ENCODE results near the gene ACCS.

ACCS gene

GRCh38 chr11:44028816-44029506, 37.1 kb upstream of the ACCS start:
- H3K36me3 ChIP-seq (ENCODE audit: control insufficient read depth in 5 of 5, insufficient read depth in 5 of 5, low read length in 5 of 5) = no peaks in the 10 kb centered on the region
- peaks cover 0 to 21% (median 6%) of the 10 kb centered on the region in 5 donors for H3K27me3 ChIP-seq (ENCODE audit: control insufficient read depth in 5 of 5, insufficient read depth in 4 of 5, low read length in 5 of 5)
- peaks cover 0 to 5% (median 0%) of the 10 kb centered on the region in 5 donors for H3K9me3 ChIP-seq (ENCODE audit: control insufficient read depth in 5 of 5, low read length in 5 of 5)
- H3K4me1 ChIP-seq (ENCODE audit: control insufficient read depth in 5 of 5, insufficient read depth in 5 of 5, low read length in 5 of 5) = peaks cover 3 to 28% (median 20%) of the 10 kb centered on the region in 5 donors
- H3K9ac ChIP-seq (ENCODE audit: low read length in 5 of 5) = no peak overlapping the region
- no peak overlapping the region for H3K4me3 ChIP-seq (ENCODE audit: low read depth in 1 of 5, low read length in 5 of 5)
- no peak overlapping the region for H3K27ac ChIP-seq (ENCODE audit: low read depth, low read length)

- no peak overlapping the region for H3K9ac ChIP-seq (ENCODE audit: low read length in 5 of 5)
- H3K36me3 ChIP-seq (ENCODE audit: control insufficient read depth in 5 of 5, insufficient read depth in 5 of 5, low read length in 5 of 5) = no peaks in the 10 kb centered on the region
- no peak overlapping the region for H3K27ac ChIP-seq (ENCODE audit: low read depth, low read length)
- H3K4me3 ChIP-seq (ENCODE audit: low read depth in 1 of 5, low read length in 5 of 5) = no peak overlapping the region
- H3K27me3 ChIP-seq (ENCODE audit: control insufficient read depth in 5 of 5, insufficient read depth in 4 of 5, low read length in 5 of 5) = peaks cover 0 to 21% (median 6%) of the 10 kb centered on the region in 5 donors
- H3K4me1 ChIP-seq (ENCODE audit: control insufficient read depth in 5 of 5, insufficient read depth in 5 of 5, low read length in 5 of 5) = peaks cover 3 to 28% (median 20%) of the 10 kb centered on the region in 5 donors
- peaks cover 0 to 5% (median 0%) of the 10 kb centered on the region in 5 donors for H3K9me3 ChIP-seq (ENCODE audit: control insufficient read depth in 5 of 5, low read length in 5 of 5)
Observed at GRCh38 chr11:44029507-44029845, 36.6 kb upstream of the ACCS start.

GRCh38 chr11:44029977-44030911, 35.8 kb upstream of the ACCS start:
- no peaks in the 10 kb centered on the region for H3K36me3 ChIP-seq (ENCODE audit: control insufficient read depth in 5 of 5, insufficient read depth in 5 of 5, low read length in 5 of 5)
- peaks cover 3 to 32% (median 20%) of the 10 kb centered on the region in 5 donors for H3K4me1 ChIP-seq (ENCODE audit: control insufficient read depth in 5 of 5, insufficient read depth in 5 of 5, low read length in 5 of 5)
- peaks cover 0 to 21% (median 6%) of the 10 kb centered on the region in 5 donors for H3K27me3 ChIP-seq (ENCODE audit: control insufficient read depth in 5 of 5, insufficient read depth in 4 of 5, low read length in 5 of 5)
- peaks cover 0 to 5% (median 0%) of the 10 kb centered on the region in 5 donors for H3K9me3 ChIP-seq (ENCODE audit: control insufficient read depth in 5 of 5, low read length in 5 of 5)
- peak overlapping the region in 1 of 5 donors; percentile 8 for H3K4me3 ChIP-seq (ENCODE audit: low read depth in 1 of 5, low read length in 5 of 5)
- peak overlapping the region; percentile 79 for H3K27ac ChIP-seq (ENCODE audit: low read depth, low read length)
- H3K9ac ChIP-seq (ENCODE audit: low read length in 5 of 5) = peak overlapping the region in 1 of 5 donors; percentile 38

GRCh38 chr11:44030996-44031395, 35.1 kb upstream of the ACCS start:
- Histone ChIP-seq H3K4me1 (ENCODE audit: control insufficient read depth in 5 of 5, insufficient read depth in 5 of 5, low read length in 5 of 5) (peaks cover 3 to 32% (median 20%) of the 10 kb centered on the region in 5 donors), H3K27ac (ENCODE audit: low read depth, low read length) (peak overlapping the region; percentile 79)

GRCh38 chr11:44031549-44031948, 34.5 kb upstream of the ACCS start:
- H3K27me3 ChIP-seq (ENCODE audit: control insufficient read depth in 5 of 5, insufficient read depth in 4 of 5, low read length in 5 of 5) = peaks cover 0 to 21% (median 6%) of the 10 kb centered on the region in 5 donors
- peaks cover 3 to 32% (median 20%) of the 10 kb centered on the region in 5 donors for H3K4me1 ChIP-seq (ENCODE audit: control insufficient read depth in 5 of 5, insufficient read depth in 5 of 5, low read length in 5 of 5)
- H3K27ac ChIP-seq (ENCODE audit: low read depth, low read length) = peak overlapping the region; percentile 79
- peak overlapping the region in 1 of 5 donors; percentile 38 for H3K9ac ChIP-seq (ENCODE audit: low read length in 5 of 5)
- no peaks in the 10 kb centered on the region for H3K9me3 ChIP-seq (ENCODE audit: control insufficient read depth in 5 of 5, low read length in 5 of 5)
- no peak overlapping the region for H3K4me3 ChIP-seq (ENCODE audit: low read depth in 1 of 5, low read length in 5 of 5)
- H3K36me3 ChIP-seq (ENCODE audit: control insufficient read depth in 5 of 5, insufficient read depth in 5 of 5, low read length in 5 of 5) = no peaks in the 10 kb centered on the region

More at GRCh38 chr11:44030996-44031395, 35.1 kb upstream of the ACCS start:
- Histone ChIP-seq H3K4me3 (ENCODE audit: low read depth in 1 of 5, low read length in 5 of 5) (peak overlapping the region in 1 of 5 donors; percentile 8), H3K9ac (ENCODE audit: low read length in 5 of 5) (peak overlapping the region in 2 of 5 donors; percentile 24 to 38), H3K9me3 (ENCODE audit: control insufficient read depth in 5 of 5, low read length in 5 of 5) (peaks cover 0 to 2% (median 0%) of the 10 kb centered on the region in 5 donors), H3K36me3 (ENCODE audit: control insufficient read depth in 5 of 5, insufficient read depth in 5 of 5, low read length in 5 of 5) (no peaks in the 10 kb centered on the region), H3K27me3 (ENCODE audit: control insufficient read depth in 5 of 5, insufficient read depth in 4 of 5, low read length in 5 of 5) (peaks cover 0 to 21% (median 6%) of the 10 kb centered on the region in 5 donors)

- no peaks in the 10 kb centered on the region for H3K36me3 ChIP-seq (ENCODE audit: control insufficient read depth in 5 of 5, insufficient read depth in 5 of 5, low read length in 5 of 5)
- H3K9ac ChIP-seq (ENCODE audit: low read length in 5 of 5) = peak overlapping the region in 1 of 5 donors; percentile 73
- H3K4me1 ChIP-seq (ENCODE audit: control insufficient read depth in 5 of 5, insufficient read depth in 5 of 5, low read length in 5 of 5) = peaks cover 3 to 39% (median 21%) of the 10 kb centered on the region in 5 donors
- H3K9me3 ChIP-seq (ENCODE audit: control insufficient read depth in 5 of 5, low read length in 5 of 5) = no peaks in the 10 kb centered on the region
- peaks cover 0 to 21% (median 6%) of the 10 kb centered on the region in 5 donors for H3K27me3 ChIP-seq (ENCODE audit: control insufficient read depth in 5 of 5, insufficient read depth in 4 of 5, low read length in 5 of 5)
- H3K27ac ChIP-seq (ENCODE audit: low read depth, low read length) = peak overlapping the region; percentile 79
- H3K4me3 ChIP-seq (ENCODE audit: low read depth in 1 of 5, low read length in 5 of 5) = no peak overlapping the region
Observed at GRCh38 chr11:44032299-44033085, 33.6 kb upstream of the ACCS start.

GRCh38 chr11:44033411-44033850, 32.6 kb upstream of the ACCS start:
- peaks cover 0 to 21% (median 6%) of the 10 kb centered on the region in 5 donors for H3K27me3 ChIP-seq (ENCODE audit: control insufficient read depth in 5 of 5, insufficient read depth in 4 of 5, low read length in 5 of 5)
- H3K4me1 ChIP-seq (ENCODE audit: control insufficient read depth in 5 of 5, insufficient read depth in 5 of 5, low read length in 5 of 5) = peaks cover 3 to 39% (median 21%) of the 10 kb centered on the region in 5 donors
- H3K9ac ChIP-seq (ENCODE audit: low read length in 5 of 5) = no peak overlapping the region
- H3K36me3 ChIP-seq (ENCODE audit: control insufficient read depth in 5 of 5, insufficient read depth in 5 of 5, low read length in 5 of 5) = no peaks in the 10 kb centered on the region
- H3K27ac ChIP-seq (ENCODE audit: low read depth, low read length) = peak overlapping the region; percentile 79
- H3K9me3 ChIP-seq (ENCODE audit: control insufficient read depth in 5 of 5, low read length in 5 of 5) = no peaks in the 10 kb centered on the region
- no peak overlapping the region for H3K4me3 ChIP-seq (ENCODE audit: low read depth in 1 of 5, low read length in 5 of 5)

- Histone ChIP-seq H3K9ac (ENCODE audit: low read length in 5 of 5) (no peak overlapping the region), H3K36me3 (ENCODE audit: control insufficient read depth in 5 of 5, insufficient read depth in 5 of 5, low read length in 5 of 5) (no peaks in the 10 kb centered on the region), H3K4me3 (ENCODE audit: low read depth in 1 of 5, low read length in 5 of 5) (no peak overlapping the region), H3K4me1 (ENCODE audit: control insufficient read depth in 5 of 5, insufficient read depth in 5 of 5, low read length in 5 of 5) (peaks cover 3 to 39% (median 21%) of the 10 kb centered on the region in 5 donors), H3K27ac (ENCODE audit: low read depth, low read length) (no peak overlapping the region), H3K9me3 (ENCODE audit: control insufficient read depth in 5 of 5, low read length in 5 of 5) (no peaks in the 10 kb centered on the region), H3K27me3 (ENCODE audit: control insufficient read depth in 5 of 5, insufficient read depth in 4 of 5, low read length in 5 of 5) (peaks cover 0 to 21% (median 6%) of the 10 kb centered on the region in 5 donors)
Observed at GRCh38 chr11:44033856-44034255, 32.2 kb upstream of the ACCS start.

- Histone ChIP-seq H3K36me3 (ENCODE audit: control insufficient read depth in 5 of 5, insufficient read depth in 5 of 5, low read length in 5 of 5) (no peaks in the 10 kb centered on the region), H3K27me3 (ENCODE audit: control insufficient read depth in 5 of 5, insufficient read depth in 4 of 5, low read length in 5 of 5) (peaks cover 0 to 21% (median 6%) of the 10 kb centered on the region in 5 donors), H3K4me3 (ENCODE audit: low read depth in 1 of 5, low read length in 5 of 5) (no peak overlapping the region), H3K9me3 (ENCODE audit: control insufficient read depth in 5 of 5, low read length in 5 of 5) (no peaks in the 10 kb centered on the region), H3K9ac (ENCODE audit: low read length in 5 of 5) (no peak overlapping the region), H3K4me1 (ENCODE audit: control insufficient read depth in 5 of 5, insufficient read depth in 5 of 5, low read length in 5 of 5) (peaks cover 3 to 39% (median 21%) of the 10 kb centered on the region in 5 donors), H3K27ac (ENCODE audit: low read depth, low read length) (no peak overlapping the region)
Observed at GRCh38 chr11:44034639-44035038, 31.4 kb upstream of the ACCS start.

Measured in subcutaneous abdominal adipose tissue (tissue), 5 donors.